Measurements from ENCODE around the gene UCHL3.

The UCHL3 gene

GRCh38 chr13:75648446-75648845 lies 98.9 kb downstream of the UCHL3 start:
- in situ Hi-C loops (cut with HindIII; ENCODE audit: low pct_ligation_motif_present, low pct_unique_long_range_greater_than_20kb, low sequenced_read_pairs) = no loop called here
- no peak for DNase-seq

- in situ Hi-C loops (cut with HindIII; ENCODE audit: low pct_ligation_motif_present, low pct_unique_long_range_greater_than_20kb, low sequenced_read_pairs) = no loop called here
- no peak for DNase-seq
These were observed 101.4 kb downstream of the UCHL3 start for GRCh38 chr13:75651013-75651412.

GRCh38 chr13:75652726-75653125 lies 103.1 kb downstream of the UCHL3 start:
- no peak for DNase-seq
- in situ Hi-C loops (cut with HindIII; ENCODE audit: low pct_ligation_motif_present, low pct_unique_long_range_greater_than_20kb, low sequenced_read_pairs) = no loop called here

Measured in ACHN (cell line).